GM21360 (cell line): ENCODE measurements around the gene ZNF697.
"Not testable (repeated sequence)": the region's sequence is repeated elsewhere in the genome, so short reads cannot be mapped to it uniquely, and the experiment has no call there.

Experiments used
- ATAC-seq: cut with Tn5 transposase; IDR thresholded peaks from one replicate; pipeline ENCODE4 v1.9.1; 2021; ENCODE audit warnings: mild to moderate bottlenecking, moderate library complexity; ENCODE audit not compliant: unreplicated experiment

ZNF697 gene

DNA sequence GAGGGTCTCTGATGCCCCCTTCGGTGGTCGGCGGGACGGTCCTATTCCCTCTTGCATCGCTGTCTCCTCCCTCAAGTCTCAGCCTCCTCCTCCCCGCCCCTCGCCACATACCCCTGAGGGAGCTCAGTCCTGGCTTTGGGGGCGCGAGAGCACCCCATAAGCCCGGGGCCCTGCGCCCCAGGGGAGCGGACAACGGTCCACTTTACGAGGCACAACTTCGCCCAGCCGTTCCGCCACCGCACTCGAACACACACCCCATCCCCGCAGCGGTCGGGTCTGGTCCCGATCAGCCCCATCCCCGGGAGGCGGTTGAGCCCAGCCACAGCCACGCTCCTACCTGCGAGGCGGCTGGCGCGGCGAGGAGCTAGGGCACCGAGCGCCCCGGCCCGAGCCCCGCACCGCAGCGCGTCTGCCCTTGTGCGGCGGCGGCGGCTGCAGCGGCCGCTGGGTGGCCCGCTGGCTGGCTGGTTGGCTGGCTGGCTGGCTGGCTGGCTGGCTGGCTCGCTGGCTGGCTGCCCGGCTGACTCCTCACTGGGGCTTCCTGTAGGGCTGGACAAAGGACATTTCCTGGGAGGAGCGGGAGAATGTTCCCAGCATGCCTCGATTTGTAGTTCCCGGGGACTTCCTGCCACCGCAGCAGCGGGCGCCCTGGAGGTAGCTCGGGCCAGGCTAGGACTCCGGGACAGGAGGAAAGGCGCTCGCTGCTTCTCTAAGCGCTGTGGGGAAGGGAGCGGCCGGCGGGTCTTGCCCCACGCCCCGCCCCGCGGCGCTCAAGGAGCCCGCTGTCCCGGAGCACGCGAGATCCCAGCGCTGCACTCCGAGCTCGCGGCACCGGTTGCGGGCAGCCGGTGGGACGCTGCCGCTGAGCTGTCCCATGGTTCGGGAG is at the start of gene ZNF697:
TSS of gene ZNF697 (minus strand) at position 533 of the 886 bp plus-strand sequence. CDS start 22,166 bp downstream, outside the sequence.
- ATAC-seq: peak; percentile 65

- no peak for ATAC-seq
Measured at GRCh38 chr1:119697598-119697997, 49.5 kb upstream of the ZNF697 start.

GRCh38 chr1:119696863-119697262 is 48.8 kb upstream of the ZNF697 start:
- not testable (repeated sequence) for ATAC-seq

DNA sequence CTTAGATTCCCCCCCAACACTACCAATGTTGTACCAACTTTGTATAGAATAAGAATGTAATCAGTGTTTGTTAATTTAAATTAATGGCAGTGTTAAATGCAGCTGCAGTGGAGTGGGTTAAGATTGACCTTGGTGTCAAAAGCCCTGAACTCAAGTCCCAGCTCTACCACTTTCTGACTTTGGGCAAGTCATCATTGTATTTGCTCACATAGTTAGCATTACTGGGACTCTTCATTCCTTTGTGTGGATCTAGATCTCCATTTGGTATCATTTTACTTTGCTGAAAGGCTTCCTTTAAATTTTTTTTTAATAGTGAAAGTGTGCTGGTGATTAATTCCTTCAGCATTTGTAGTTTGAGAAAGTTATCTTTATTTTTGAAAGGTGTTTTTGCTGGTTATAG is 41.4 kb upstream of the ZNF697 start:
- no peak for ATAC-seq

DNA sequence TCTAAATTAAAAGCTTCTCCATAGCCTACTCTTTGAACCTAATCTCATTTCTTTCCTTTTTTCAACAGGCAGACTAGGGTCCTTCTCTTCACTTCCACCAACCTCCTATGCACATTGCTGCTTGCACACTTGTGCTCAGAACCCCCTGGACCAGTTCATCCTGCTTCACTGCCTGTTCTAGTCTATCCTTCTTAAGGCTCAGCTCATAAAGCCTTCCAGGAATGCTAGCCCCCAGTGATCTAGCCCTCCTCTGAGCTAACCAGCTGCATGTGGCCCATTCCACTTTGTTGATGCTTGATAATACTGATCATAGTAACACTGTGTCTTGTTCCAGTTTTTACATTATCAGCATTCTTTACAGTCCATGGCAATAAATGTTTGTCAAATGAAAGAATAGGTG is 40.7 kb upstream of the ZNF697 start:
- no peak for ATAC-seq

- ATAC-seq: no peak
Measured at GRCh38 chr1:119687434-119688079, 39.5 kb upstream of the ZNF697 start.

GRCh38 chr1:119686661-119687060 is 38.6 kb upstream of the ZNF697 start:
- no peak for ATAC-seq

DNA sequence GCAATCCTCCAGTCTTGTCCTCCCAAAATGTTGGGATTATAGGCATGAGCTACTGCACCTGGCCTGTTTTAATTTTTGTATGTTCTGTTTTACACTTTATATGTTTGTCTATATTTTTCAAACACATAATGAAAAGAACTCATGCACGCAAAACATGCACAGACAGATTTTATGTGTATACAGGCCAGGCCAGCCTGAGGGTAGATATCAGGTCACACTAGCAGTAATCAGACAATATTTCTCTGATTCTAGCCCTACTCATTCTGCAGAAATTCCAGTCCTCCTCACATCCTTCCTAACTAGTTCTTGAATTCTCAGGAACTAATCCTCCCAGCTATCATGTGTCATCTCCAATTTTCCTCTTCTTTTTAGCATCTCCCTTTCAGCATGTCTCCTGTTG is 35.8 kb upstream of the ZNF697 start:
- no peak for ATAC-seq

- no peak for ATAC-seq
Measured at GRCh38 chr1:119682141-119682540, 34.1 kb upstream of the ZNF697 start.

- no peak for ATAC-seq
Measured at GRCh38 chr1:119681560-119681959, 33.5 kb upstream of the ZNF697 start.

- no peak for ATAC-seq
Measured at GRCh38 chr1:119680723-119681122, 32.7 kb upstream of the ZNF697 start.

- no peak for ATAC-seq
Measured at GRCh38 chr1:119680193-119680592, 32.1 kb upstream of the ZNF697 start.

- no peak for ATAC-seq
Measured at GRCh38 chr1:119679223-119679622, 31.2 kb upstream of the ZNF697 start.

DNA sequence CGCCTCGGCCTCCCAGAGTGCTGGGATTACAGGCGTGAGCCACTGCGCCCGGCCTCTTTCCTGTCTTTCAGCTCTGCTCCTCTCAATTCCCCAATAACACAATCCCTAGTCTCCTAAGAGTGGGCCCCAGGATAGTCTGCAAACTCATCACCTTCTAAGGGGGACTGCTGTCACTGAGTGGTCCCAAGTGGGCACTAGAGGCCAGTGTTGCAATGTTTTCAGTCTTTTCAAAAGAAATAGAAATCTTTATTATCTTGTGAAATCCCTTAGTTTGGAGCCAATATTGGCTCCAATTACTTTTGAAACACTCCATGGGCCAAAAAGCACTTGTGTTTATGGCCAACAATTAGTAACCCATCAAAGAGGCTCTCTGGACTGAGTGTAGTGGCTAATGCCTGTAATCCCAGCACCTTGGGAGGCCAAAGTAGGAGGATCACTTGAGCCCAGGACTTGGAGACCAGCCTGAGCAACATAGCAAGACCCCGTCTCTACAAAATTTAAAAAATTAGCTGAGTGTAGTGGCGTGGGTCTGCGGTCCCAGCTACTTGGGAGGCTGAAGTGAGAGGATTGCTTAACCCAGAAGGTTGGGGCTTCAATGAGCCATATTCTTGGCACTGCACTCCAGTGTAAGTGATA is 28.6 kb upstream of the ZNF697 start:
- ATAC-seq: no peak

GRCh38 chr1:119675349-119676345 is 27.6 kb upstream of the ZNF697 start:
- ATAC-seq: no peak

- peak; percentile 57 for ATAC-seq
Measured at GRCh38 chr1:119674835-119675289, 26.8 kb upstream of the ZNF697 start.

- ATAC-seq: no peak
Measured at GRCh38 chr1:119674111-119674526, 26.1 kb upstream of the ZNF697 start.

GRCh38 chr1:119673171-119673940 is 25.3 kb upstream of the ZNF697 start:
- no peak for ATAC-seq

- ATAC-seq: no peak
Measured at GRCh38 chr1:119670898-119671297, 22.8 kb upstream of the ZNF697 start.

GRCh38 chr1:119667173-119667572 is 19.1 kb upstream of the ZNF697 start:
- ATAC-seq: no peak
